Endodermal cell (in vitro differentiated cells): Measurements from ENCODE around the gene CLCF1. TPM values are rescaled to one million over a fixed set of nuclear protein-coding genes. Genes with fewer than 3 reads are reported as not detected.

Experiments
- DNase-seq: peaks from one replicate; pipeline ENCODE4 v3.0.0-alpha.2; 2017
- H3K27ac ChIP-seq: 2 replicates; pipeline ENCODE4 v1.5.1; 2013; ENCODE audit warnings: mild to moderate bottlenecking, low read depth, low read length, moderate library complexity
- H3K27me3 ChIP-seq: 2 replicates; pipeline ENCODE4 v1.6.1; 2013; ENCODE audit warnings: mild to moderate bottlenecking, low read length, moderate library complexity; ENCODE audit not compliant: insufficient read depth, control insufficient read depth, poor library complexity, severe bottlenecking
- H3K36me3 ChIP-seq: 2 replicates; pipeline ENCODE4 v1.7.0; 2013; ENCODE audit warnings: mild to moderate bottlenecking, low read length, moderate library complexity; ENCODE audit not compliant: control insufficient read depth, insufficient read depth
- H3K4me1 ChIP-seq: one replicate; pipeline ENCODE4 v1.7.0; 2013; ENCODE audit warnings: low read length; ENCODE audit not compliant: control insufficient read depth, insufficient read depth
- H3K4me3 ChIP-seq: 2 replicates; pipeline ENCODE4 v1.5.1; 2013; ENCODE audit warnings: mild to moderate bottlenecking, low read length, moderate library complexity
- H3K9ac ChIP-seq: 2 replicates; pipeline ENCODE4 v1.6.1; 2013; ENCODE audit warnings: mild to moderate bottlenecking, low read length, moderate library complexity; ENCODE audit not compliant: poor library complexity, severe bottlenecking; ENCODE audit errors: extremely low read depth
- H3K9me3 ChIP-seq: 2 replicates; pipeline ENCODE4 v1.6.1; 2013; ENCODE audit warnings: mild to moderate bottlenecking, low read length, moderate library complexity; ENCODE audit not compliant: control insufficient read depth
- H3K27ac Mint-ChIP-seq: 2 replicates; pipeline ENCODE4 v1.8.0; 2020; ENCODE audit warnings: mixed read lengths
- H3K27me3 Mint-ChIP-seq: 2 replicates; pipeline ENCODE4 v1.8.0; 2021; ENCODE audit warnings: mild to moderate bottlenecking, mixed read lengths; ENCODE audit not compliant: insufficient read depth
- H3K36me3 Mint-ChIP-seq: 2 replicates; pipeline ENCODE4 v1.8.0; 2020; ENCODE audit warnings: low read depth, mixed read lengths
- H3K4me1 Mint-ChIP-seq: 2 replicates; pipeline ENCODE4 v1.8.0; 2020; ENCODE audit warnings: mixed read lengths
- H3K4me3 Mint-ChIP-seq: 2 replicates; pipeline ENCODE4 v1.8.0; 2020; ENCODE audit warnings: mild to moderate bottlenecking, moderate library complexity, mixed read lengths
- H3K9me3 Mint-ChIP-seq: 2 replicates; pipeline ENCODE4 v1.8.0; 2020; ENCODE audit warnings: mild to moderate bottlenecking, mixed read lengths
- CTCF ChIP-seq: fragments of 200-600 bp; sonication (generic); conservative IDR thresholded peaks from 2 replicates; pipeline ENCODE4 v1.5.0; 2021; ENCODE audit warnings: antibody characterized with exemption, mild to moderate bottlenecking
- WGBS, 2 experiments: methylation state at CpG; one replicate each; pipeline versions ENCODE4 v1.1.5 to v1.1.7; 2013; ENCODE audit warnings: missing lambda C conversion rate in 2 of 2, mixed read lengths in 1 of 2; ENCODE audit not compliant: insufficient coverage in 1 of 2, insufficient read length in 1 of 2; 5-methylcytosine and 5-hydroxymethylcytosine counted together
- total RNA-seq, 2 donors: library from RNA; stranded (reverse); fragmentation: NEBNext Ultra II Directional in 1 of 2; extraction: Animal tissue kit (Norgen Biotek cat#: 25700) in 1 of 2; gene quantifications; 2 replicates in 1 of 2; 3 replicates in 1 of 2; pipeline ENCODE4 v1.2.1, GENCODE V29; 2021

Gene CLCF1
- total RNA-seq, 2 donors from 2014 or later = 3.6 to 4.8 TPM

- Histone ChIP-seq H3K9ac (no peak overlapping the region), H3K36me3 (peaks cover 38% of the 10 kb centered on the region), H3K27me3 (no peaks in the 10 kb centered on the region), H3K9me3 (no peaks in the 10 kb centered on the region), H3K4me3 (no peak overlapping the region), H3K4me1 (peaks cover 10% of the 10 kb centered on the region), H3K27ac (no peak overlapping the region)
- TF ChIP-seq CTCF = no peak
- H3K4me1 Mint-ChIP-seq = peaks cover 12% of the 10 kb centered on the region
- WGBS, 2 experiments = 92 to 94% methylated on average over 25 to 31 of the region's 31 CpGs
- H3K36me3 Mint-ChIP-seq = peaks cover 38% of the 10 kb centered on the region
- no peaks in the 10 kb centered on the region for H3K27me3 Mint-ChIP-seq
- DNase-seq = no peak
- no peaks in the 10 kb centered on the region for H3K9me3 Mint-ChIP-seq
- H3K4me3 Mint-ChIP-seq = no peak overlapping the region
- H3K27ac Mint-ChIP-seq = no peak overlapping the region
Measured at GRCh38 chr11:67398661-67399563, 25.5 kb upstream of the CLCF1 start.

GRCh38 chr11:67397986-67398660 lies 24.7 kb upstream of the CLCF1 start:
- no peak overlapping the region for H3K27ac Mint-ChIP-seq
- Histone ChIP-seq H3K27me3 (no peaks in the 10 kb centered on the region), H3K27ac (no peak overlapping the region), H3K4me1 (peaks cover 10% of the 10 kb centered on the region), H3K4me3 (no peak overlapping the region), H3K9me3 (no peaks in the 10 kb centered on the region), H3K9ac (no peak overlapping the region), H3K36me3 (peaks cover 40% of the 10 kb centered on the region)
- H3K4me1 Mint-ChIP-seq = peaks cover 12% of the 10 kb centered on the region
- H3K4me3 Mint-ChIP-seq = no peak overlapping the region
- no peak for DNase-seq
- TF ChIP-seq CTCF = no peak
- H3K36me3 Mint-ChIP-seq = peaks cover 41% of the 10 kb centered on the region
- no peaks in the 10 kb centered on the region for H3K27me3 Mint-ChIP-seq
- H3K9me3 Mint-ChIP-seq = no peaks in the 10 kb centered on the region
- WGBS, 2 experiments = 94 to 96% methylated on average over 19 to 24 of the region's 24 CpGs

- no peak overlapping the region for H3K27ac Mint-ChIP-seq
- H3K9me3 Mint-ChIP-seq = no peaks in the 10 kb centered on the region
- Histone ChIP-seq H3K4me1 (peaks cover 10% of the 10 kb centered on the region), H3K27ac (no peak overlapping the region), H3K4me3 (no peak overlapping the region), H3K36me3 (peaks cover 40% of the 10 kb centered on the region), H3K9ac (no peak overlapping the region), H3K9me3 (no peaks in the 10 kb centered on the region), H3K27me3 (no peaks in the 10 kb centered on the region)
- H3K4me1 Mint-ChIP-seq = peaks cover 14% of the 10 kb centered on the region
- H3K4me3 Mint-ChIP-seq = no peak overlapping the region
- H3K27me3 Mint-ChIP-seq = no peaks in the 10 kb centered on the region
- no peak for TF ChIP-seq CTCF
- 93 to 96% methylated on average over 5 to 6 of the region's 6 CpGs for WGBS, 2 experiments
- DNase-seq = no peak
- peaks cover 43% of the 10 kb centered on the region for H3K36me3 Mint-ChIP-seq
Measured at GRCh38 chr11:67397536-67397935, 24.1 kb upstream of the CLCF1 start.
